Measurements from ENCODE around the gene ABCB7.

The ABCB7 gene

GRCh38 chrX:75107863-75108509 is 48.1 kb downstream of the ABCB7 start:
- no peaks in the 10 kb centered on the region for H3K27me3 Mint-ChIP-seq (ENCODE audit: low read depth, poor library complexity)
- TF ChIP-seq CTCF (IDR thresholded peaks at IDR 0.05), result no peak
- peaks cover 38% of the 10 kb centered on the region for H3K9me3 Mint-ChIP-seq
- peaks cover 39% of the 10 kb centered on the region for H3K36me3 Mint-ChIP-seq (ENCODE audit: low read depth)
- no peak for DNase-seq
- no peak overlapping the region for H3K27ac Mint-ChIP-seq
- no peaks in the 10 kb centered on the region for H3K4me1 Mint-ChIP-seq
- no peak overlapping the region for H3K4me3 Mint-ChIP-seq

- Mint-ChIP-seq H3K9me3 (peaks cover 39% of the 10 kb centered on the region), H3K4me1 (no peaks in the 10 kb centered on the region), H3K27ac (no peak overlapping the region), H3K36me3 (ENCODE audit: low read depth) (peaks cover 42% of the 10 kb centered on the region), H3K27me3 (ENCODE audit: low read depth, poor library complexity) (no peaks in the 10 kb centered on the region), H3K4me3 (no peak overlapping the region)
- no peak for TF ChIP-seq CTCF (IDR thresholded peaks at IDR 0.05)
- no peak for DNase-seq
Observed at GRCh38 chrX:75106772-75107171, 49.3 kb downstream of the ABCB7 start.

GRCh38 chrX:75096331-75096730 is 59.8 kb downstream of the ABCB7 start:
- no peaks in the 10 kb centered on the region for H3K4me1 Mint-ChIP-seq
- H3K36me3 Mint-ChIP-seq (ENCODE audit: low read depth), result peaks cover 15% of the 10 kb centered on the region
- no peak overlapping the region for H3K4me3 Mint-ChIP-seq
- peaks cover 4% of the 10 kb centered on the region for H3K9me3 Mint-ChIP-seq
- TF ChIP-seq CTCF (IDR thresholded peaks at IDR 0.05), result no peak
- no peaks in the 10 kb centered on the region for H3K27me3 Mint-ChIP-seq (ENCODE audit: low read depth, poor library complexity)
- no peak overlapping the region for H3K27ac Mint-ChIP-seq
- no peak for DNase-seq

GRCh38 chrX:75086731-75087195 is 69.3 kb downstream of the ABCB7 start:
- Mint-ChIP-seq H3K4me3 (no peak overlapping the region), H3K36me3 (ENCODE audit: low read depth) (peaks cover 53% of the 10 kb centered on the region), H3K27me3 (ENCODE audit: low read depth, poor library complexity) (no peaks in the 10 kb centered on the region), H3K27ac (no peak overlapping the region), H3K4me1 (no peaks in the 10 kb centered on the region), H3K9me3 (peaks cover 60% of the 10 kb centered on the region)
- no peak for DNase-seq
- no peak for TF ChIP-seq CTCF (IDR thresholded peaks at IDR 0.05)

- no peak overlapping the region for H3K4me3 Mint-ChIP-seq
- H3K36me3 Mint-ChIP-seq (ENCODE audit: low read depth), result peaks cover 55% of the 10 kb centered on the region
- H3K27me3 Mint-ChIP-seq (ENCODE audit: low read depth, poor library complexity), result no peaks in the 10 kb centered on the region
- H3K9me3 Mint-ChIP-seq, result peaks cover 67% of the 10 kb centered on the region
- H3K27ac Mint-ChIP-seq, result no peak overlapping the region
- no peak for TF ChIP-seq CTCF (IDR thresholded peaks at IDR 0.05)
- H3K4me1 Mint-ChIP-seq, result no peaks in the 10 kb centered on the region
- DNase-seq, result no peak
Observed at GRCh38 chrX:75084757-75085156, 71.3 kb downstream of the ABCB7 start.

GRCh38 chrX:75076429-75076828 is 79.7 kb downstream of the ABCB7 start:
- Mint-ChIP-seq H3K27me3 (ENCODE audit: low read depth, poor library complexity) (no peaks in the 10 kb centered on the region), H3K36me3 (ENCODE audit: low read depth) (peaks cover 8% of the 10 kb centered on the region), H3K4me1 (no peaks in the 10 kb centered on the region), H3K4me3 (no peak overlapping the region), H3K9me3 (peaks cover 18% of the 10 kb centered on the region), H3K27ac (no peak overlapping the region)
- no peak for DNase-seq
- TF ChIP-seq CTCF (IDR thresholded peaks at IDR 0.05), result no peak

Data from nephron progenitor cell (in vitro differentiated cells).